Measurements from ENCODE around the gene MARK2.

Gene MARK2

GRCh38 chr11:63880403-63880790 lies 41.5 kb downstream of the MARK2 start:
- DNase-seq (ENCODE audit: low read depth, low spot score), result no peak

GRCh38 chr11:63882555-63883242 lies 43.8 kb downstream of the MARK2 start:
- DNase-seq (ENCODE audit: low read depth, low spot score), result no peak

- DNase-seq (ENCODE audit: low read depth, low spot score), result no peak
Observed at GRCh38 chr11:63883791-63884190, 44.9 kb downstream of the MARK2 start.

GRCh38 chr11:63884196-63884932 lies 45.5 kb downstream of the MARK2 start:
- no peak for DNase-seq (ENCODE audit: low read depth, low spot score)

- no peak for DNase-seq (ENCODE audit: low read depth, low spot score)
Observed at GRCh38 chr11:63887386-63887999, 48.6 kb downstream of the MARK2 start.

- DNase-seq (ENCODE audit: low read depth, low spot score), result no peak
Observed at GRCh38 chr11:63888170-63889086, 49.5 kb downstream of the MARK2 start.

- no peak for DNase-seq (ENCODE audit: low read depth, low spot score)
Observed at GRCh38 chr11:63889344-63889743, 50.4 kb downstream of the MARK2 start.

- no peak for DNase-seq (ENCODE audit: low read depth, low spot score)
Observed at GRCh38 chr11:63890368-63890767, 51.5 kb downstream of the MARK2 start.

GRCh38 chr11:63892228-63892627 lies 53.3 kb downstream of the MARK2 start:
- no peak for DNase-seq (ENCODE audit: low read depth, low spot score)

GRCh38 chr11:63893355-63893754 lies 54.4 kb downstream of the MARK2 start:
- DNase-seq (ENCODE audit: low read depth, low spot score), result no peak

- DNase-seq (ENCODE audit: low read depth, low spot score), result no peak
Observed at GRCh38 chr11:63896071-63896470, 57.2 kb downstream of the MARK2 start.

GRCh38 chr11:63897459-63898146 lies 58.7 kb downstream of the MARK2 start:
- no peak for DNase-seq (ENCODE audit: low read depth, low spot score)

GRCh38 chr11:63901660-63902059 lies 62.8 kb downstream of the MARK2 start:
- no peak for DNase-seq (ENCODE audit: low read depth, low spot score)

GRCh38 chr11:63903884-63904283 lies 65.0 kb downstream of the MARK2 start:
- no peak for DNase-seq (ENCODE audit: low read depth, low spot score)

GRCh38 chr11:63904743-63905142 lies 65.8 kb downstream of the MARK2 start:
- no peak for DNase-seq (ENCODE audit: low read depth, low spot score)

GRCh38 chr11:63905179-63905578 lies 66.3 kb downstream of the MARK2 start:
- no peak for DNase-seq (ENCODE audit: low read depth, low spot score)

- no peak for DNase-seq (ENCODE audit: low read depth, low spot score)
Observed at GRCh38 chr11:63906087-63906486, 67.2 kb downstream of the MARK2 start.

GRCh38 chr11:63906585-63906984 lies 67.7 kb downstream of the MARK2 start:
- DNase-seq (ENCODE audit: low read depth, low spot score), result no peak

GRCh38 chr11:63907063-63907462 lies 68.2 kb downstream of the MARK2 start:
- DNase-seq (ENCODE audit: low read depth, low spot score), result no peak

GRCh38 chr11:63907808-63908530 lies 69.1 kb downstream of the MARK2 start:
- no peak for DNase-seq (ENCODE audit: low read depth, low spot score)
